ENCODE results near the gene BCL2A1. TPM values are rescaled to one million over a fixed set of nuclear protein-coding genes. Genes with fewer than 3 reads are reported as not detected.
"Not testable (repeated sequence)": the region's sequence is repeated elsewhere in the genome, so short reads cannot be mapped to it uniquely, and the experiment has no call there.

Gene BCL2A1
- total RNA-seq, 2 donors from 2014 or later: 1.7 to 1.8 TPM

DNA sequence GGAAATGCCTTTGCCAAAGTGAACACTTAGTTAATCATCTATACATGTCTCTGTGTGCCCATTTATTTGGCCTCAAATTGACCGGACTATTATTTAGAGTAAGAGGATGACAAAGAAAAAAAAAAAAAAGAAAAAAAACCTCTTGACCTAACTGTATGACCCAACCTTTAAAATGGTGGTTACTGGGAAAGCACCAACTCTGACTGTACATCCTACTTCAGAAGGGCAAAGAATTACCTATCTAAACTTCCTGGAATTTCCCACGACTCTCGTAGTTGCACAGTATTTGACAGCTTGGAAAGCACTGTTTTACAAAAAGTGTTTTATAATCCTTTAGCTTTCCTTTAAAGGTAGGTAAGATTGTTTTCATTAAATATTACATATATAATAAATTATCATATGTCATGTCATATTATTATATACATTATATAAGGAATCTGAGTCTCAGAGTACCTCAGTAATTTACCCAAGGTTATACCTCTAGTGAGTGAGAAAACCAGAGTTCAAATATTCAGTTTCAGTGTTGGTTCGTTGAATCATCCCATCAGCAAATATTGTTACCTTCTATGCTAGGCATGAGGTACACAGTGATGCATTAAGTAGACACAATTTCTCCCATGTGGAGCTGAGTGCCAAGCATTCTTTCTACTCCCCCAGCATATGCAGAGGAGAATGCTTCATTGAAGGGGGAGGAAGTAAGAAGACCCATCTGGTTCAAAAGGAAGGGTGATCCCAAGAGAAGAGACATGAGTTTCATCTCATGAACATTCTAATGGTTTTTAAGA is 5.0 kb downstream of the BCL2A1 start:
- intact Hi-C loops (cut with DNase I): no loop called here
- DNase-seq (no peak), ATAC-seq (no peak)

DNA sequence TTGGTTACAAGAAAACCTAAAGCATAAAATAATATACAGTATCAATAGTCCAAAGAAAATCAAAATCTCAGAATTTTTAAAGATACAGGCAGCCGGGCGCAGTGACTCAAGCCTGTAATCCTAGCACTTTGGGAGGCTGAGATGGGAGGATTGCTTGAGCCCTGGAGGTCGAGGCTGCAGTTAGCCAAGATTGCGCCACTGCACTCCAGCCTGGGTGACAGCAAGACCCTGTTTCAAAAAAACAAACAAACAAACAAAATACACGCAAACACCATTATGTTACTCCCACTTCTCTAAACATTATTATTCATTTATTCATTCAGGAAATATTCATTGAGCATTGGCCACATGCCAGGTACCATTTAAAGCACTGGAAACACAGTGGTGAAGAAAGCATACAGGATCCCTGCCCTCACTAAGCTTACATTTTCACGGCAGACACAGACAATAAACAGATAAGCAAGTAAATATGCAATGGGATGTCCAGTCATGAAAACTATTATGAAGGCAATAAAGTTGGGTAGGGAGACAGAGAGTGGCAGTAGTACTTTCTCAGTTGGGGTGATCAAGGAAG is 6.7 kb downstream of the BCL2A1 start:
- intact Hi-C loops (cut with DNase I): no loop called here
- DNase-seq (no peak), ATAC-seq (no peak)

DNA sequence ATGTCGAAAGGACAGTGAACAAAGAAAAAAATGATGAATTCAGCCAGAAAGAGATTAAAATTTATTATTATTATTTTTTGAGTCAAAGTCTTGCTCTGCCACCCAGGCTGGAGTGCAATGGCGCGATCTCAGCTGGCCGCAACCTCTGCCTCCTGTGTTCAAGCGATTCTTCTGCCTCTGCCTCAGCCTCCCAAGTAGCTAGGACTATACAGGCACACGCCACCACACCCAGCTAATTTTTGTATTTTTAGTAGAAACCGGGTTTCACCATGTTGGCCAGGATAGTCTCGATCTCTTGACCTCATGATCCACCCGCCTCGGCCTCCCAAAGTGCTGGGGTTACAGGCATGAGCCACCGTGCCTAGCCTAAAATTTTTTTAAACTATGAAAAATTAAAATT is 8.1 kb downstream of the BCL2A1 start:
- intact Hi-C loops (cut with DNase I); ATAC-seq; DNase-seq: not testable (repeated sequence)

DNA sequence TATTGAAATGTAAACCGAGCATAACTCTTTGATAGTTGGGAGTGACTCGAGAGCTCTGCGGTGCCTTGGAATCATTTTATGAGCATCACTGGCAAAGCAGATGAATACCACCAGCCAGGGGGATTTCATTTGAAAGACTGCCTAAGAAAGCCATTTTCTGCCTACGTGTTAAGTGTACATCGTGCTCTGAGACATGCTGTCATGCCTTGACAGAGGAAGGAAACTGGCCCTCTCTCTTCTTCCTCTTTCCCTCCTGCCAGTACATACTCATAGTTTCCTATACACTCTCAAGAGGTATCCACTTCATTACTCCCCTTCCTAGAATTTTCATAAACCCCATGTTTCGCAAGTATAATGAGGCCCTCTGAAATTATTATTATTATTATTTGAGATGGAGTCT is 8.8 kb downstream of the BCL2A1 start:
- peak in 1 of 2 donors; percentile 44 for ATAC-seq

DNA sequence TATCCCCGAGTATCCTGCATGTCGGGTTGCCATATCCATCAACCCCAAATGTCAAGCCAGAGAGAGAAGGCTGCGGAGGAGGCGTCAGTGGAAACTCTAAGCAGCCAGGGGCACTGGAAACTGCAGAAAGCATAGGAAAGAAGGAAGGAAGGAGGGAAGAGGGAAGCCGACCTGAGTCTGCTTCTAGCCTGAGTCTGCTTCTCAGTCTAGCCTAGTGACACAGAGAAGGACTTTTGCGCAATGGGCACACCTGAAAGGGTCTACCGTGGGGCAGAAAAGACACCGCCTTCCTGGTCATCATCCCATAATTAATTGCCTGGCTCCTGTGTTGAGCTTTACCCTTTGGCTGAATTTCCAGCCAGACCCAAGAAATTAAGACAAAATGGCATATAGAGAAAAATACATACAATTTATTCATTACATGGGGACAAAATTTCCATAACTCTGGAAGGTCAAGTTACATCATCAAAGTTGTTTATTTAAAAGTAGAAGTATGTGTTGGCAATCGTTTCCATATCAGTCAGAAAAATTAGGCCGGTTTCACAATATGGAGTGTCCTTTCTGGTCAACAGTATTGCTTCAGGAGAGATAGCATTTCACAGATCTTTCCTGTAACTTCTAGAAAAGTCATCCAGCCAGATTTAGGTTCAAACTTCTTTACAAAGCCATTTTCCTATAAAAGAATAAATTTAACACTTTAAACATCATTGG is 10.3 kb downstream of the BCL2A1 start:
- ATAC-seq (no peak), DNase-seq (no peak)
- intact Hi-C loops (cut with DNase I): no loop called here

More for the DNA sequence above, 8.8 kb downstream of the BCL2A1 start:
- intact Hi-C loops (cut with DNase I): no loop called here
- no peak for DNase-seq

DNA sequence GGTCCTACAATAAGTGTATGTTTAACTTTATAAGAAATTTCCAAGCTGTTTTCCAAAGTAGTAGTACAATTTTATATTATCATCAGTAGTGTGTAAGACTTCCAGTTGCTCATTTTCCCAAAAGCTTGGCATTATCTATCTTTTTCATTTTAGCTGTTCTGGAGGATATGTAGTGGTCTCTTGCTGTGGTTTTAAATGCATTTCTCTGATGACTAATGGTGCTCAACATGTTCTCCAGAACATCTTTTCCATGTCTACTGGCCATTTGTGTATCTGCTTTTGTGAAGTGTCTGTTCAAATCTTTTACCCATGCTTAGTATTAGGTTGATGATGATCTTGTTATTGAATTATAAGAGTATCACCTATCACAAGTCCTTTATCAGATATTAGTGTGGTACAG is 13.3 kb downstream of the BCL2A1 start:
- no peak for ATAC-seq
- DNase-seq: no peak
- intact Hi-C loops (cut with DNase I): no loop called here

DNA sequence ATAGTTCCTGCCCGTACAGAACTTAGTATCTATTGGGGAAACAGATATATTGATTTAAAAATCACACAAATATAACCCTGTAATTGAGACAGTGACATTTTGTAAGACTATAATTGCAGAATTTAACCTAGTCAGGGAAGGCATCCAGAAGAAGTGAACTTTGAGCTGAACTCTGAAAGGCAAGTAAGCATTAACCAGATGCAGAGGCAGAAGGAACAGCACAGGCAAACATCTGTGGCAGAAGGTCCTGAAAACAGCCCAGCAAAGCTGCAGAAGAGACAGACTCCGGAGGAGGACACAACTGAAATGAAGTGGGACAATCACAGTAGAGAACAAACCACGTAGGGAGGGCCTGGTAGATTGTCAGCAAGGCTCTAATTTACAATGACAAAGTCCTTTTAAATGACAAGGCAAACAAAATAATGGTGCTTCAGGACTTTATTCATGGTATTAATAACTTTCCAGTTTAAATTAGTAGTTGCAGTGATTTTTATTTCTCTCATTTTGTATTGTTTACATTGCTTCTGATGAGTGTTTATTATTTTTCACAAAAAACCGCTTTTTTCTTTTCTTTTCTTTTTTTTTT is 14.5 kb downstream of the BCL2A1 start:
- ATAC-seq: no peak
- no peak for DNase-seq
- intact Hi-C loops (cut with DNase I): no loop called here

DNA sequence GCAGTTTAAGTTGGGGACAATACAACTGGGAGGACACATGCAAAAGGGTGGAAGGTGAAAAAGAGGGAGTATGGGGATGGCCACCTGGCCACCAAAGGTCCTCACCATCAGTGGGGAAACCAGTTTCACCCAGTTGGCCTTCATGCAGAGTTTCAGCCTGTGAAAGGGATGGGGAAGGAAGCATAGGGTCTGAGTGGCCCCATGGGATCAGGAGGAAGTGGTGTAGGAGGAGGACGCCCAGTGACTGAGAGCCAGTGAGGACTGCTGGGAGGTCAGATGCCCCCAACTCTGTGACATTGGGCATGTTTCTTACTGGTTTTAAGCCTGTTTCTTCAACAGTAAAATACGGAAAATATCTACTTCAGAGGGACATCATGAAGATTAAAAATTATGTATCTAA is 16.3 kb downstream of the BCL2A1 start:
- intact Hi-C loops (cut with DNase I): no loop called here
- DNase-seq (no peak), ATAC-seq (peak in 1 of 2 donors; percentile 54)

DNA sequence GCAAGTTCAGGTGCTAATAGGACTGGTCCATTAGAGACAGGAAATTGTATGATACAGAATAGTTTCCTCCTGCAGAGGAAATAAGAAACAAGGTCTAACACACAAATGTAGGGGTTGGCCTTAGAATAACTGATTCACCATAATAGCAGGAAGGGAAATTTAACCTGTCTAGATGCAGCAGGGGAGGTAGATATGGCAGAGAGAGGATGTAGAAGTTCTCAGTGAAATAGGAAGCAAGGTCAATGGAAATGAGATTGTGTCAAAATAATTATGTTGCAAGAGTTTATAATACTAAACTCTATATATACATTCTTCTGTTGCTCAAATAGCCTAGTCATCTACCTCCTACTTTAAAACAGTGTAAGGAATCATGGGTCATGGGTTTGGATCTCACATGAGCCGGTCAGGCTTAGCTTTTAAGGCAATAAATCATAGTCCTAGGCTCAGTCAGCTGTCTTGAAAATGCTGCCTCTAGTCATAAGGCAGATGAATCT is 17.0 kb downstream of the BCL2A1 start:
- DNase-seq: no peak

DNA sequence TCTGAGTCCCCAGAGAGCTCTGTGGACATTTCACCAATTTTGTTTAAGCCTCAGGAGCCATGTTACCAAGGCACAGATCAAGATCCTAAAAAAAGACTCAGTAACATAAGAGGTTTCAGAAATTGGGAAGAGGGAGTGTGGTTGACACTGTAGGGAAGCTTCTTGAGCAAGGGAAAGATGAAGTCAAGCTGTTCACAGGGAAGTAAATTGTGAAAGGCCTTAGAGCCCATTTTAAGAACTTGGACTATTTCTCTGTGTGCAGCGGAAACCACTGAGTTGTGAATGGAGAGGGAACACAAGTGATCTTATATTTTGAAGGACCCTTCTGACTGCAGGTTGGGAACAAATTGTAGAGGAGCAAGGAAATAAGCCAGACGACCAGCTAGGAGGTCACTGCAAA is 18.7 kb downstream of the BCL2A1 start:
- no peak for ATAC-seq
- DNase-seq: no peak
- intact Hi-C loops (cut with DNase I): no loop called here

More for the DNA sequence above, 17.0 kb downstream of the BCL2A1 start:
- ATAC-seq: no peak
- intact Hi-C loops (cut with DNase I): no loop called here

DNA sequence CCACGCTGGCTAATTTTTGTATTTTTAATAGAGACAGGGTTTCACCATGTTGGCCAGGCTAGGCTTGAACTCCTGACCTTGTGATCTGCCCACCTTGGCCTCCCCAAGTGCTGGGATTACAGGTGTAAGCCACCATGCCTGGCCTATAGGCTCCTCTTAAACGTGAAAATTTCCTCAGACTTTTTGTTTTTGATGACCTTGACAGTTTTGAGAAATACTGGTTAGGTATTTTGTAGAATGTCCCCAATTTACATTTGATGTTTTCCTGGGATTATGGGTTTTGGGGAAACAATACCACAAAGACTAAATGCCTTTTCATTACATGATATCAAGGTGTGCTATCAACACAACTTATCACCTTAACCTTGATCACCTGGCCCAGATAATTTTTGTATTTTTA is 20.7 kb downstream of the BCL2A1 start:
- DNase-seq: no peak
- ATAC-seq: no peak

DNA sequence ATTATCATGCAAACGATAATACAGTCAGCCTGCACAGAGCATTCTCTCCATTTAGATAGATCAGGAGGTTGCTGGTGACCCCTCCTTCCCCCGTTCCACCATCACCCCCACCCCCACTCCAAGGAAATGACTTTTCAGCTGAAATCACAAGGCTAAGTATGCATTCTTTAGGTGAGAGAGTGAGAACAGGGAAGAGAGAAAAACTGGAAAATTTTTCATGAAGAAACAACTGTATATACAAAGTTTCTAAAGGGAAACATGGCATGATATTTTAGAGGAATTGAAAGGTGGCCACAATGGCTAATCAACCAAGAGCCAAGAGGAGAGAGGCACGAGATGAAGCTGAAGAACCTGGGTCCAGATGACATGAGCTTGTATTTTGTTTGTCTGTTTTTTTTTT is 22.2 kb downstream of the BCL2A1 start:
- no peak for DNase-seq
- no peak for ATAC-seq
- intact Hi-C loops (cut with DNase I): no loop called here

More for the DNA sequence above, 20.7 kb downstream of the BCL2A1 start:
- intact Hi-C loops (cut with DNase I): no loop called here

DNA sequence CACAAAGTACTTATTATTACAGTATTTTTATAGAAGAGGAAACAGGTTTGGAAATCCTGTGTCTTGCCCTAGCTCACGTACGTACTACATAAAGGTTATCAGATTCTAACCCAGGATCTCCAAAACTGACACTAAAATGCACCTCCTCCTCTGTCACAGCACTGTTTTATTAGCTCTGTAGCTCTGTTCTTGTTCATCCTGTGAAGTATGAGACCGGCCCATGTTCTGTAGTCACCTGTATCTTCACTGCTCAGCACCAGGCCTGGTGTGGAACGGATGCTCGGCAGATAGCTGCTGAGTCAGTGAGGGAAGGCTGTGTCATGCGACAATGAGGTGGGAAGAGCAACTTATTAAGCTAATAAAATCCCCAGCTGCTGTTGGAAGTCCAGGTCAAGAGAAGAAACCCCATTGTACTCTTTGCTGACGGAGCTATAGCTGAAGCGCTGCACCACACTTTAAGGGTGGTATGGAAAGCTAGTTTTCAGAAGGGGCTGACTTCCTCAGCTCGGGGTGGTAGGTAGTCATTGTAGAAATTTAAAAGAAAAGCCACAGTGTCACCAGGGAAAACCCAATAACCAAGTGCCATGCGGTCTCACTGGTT is 22.8 kb downstream of the BCL2A1 start:
- ATAC-seq (no peak), DNase-seq (no peak)
- intact Hi-C loops (cut with DNase I): no loop called here

DNA sequence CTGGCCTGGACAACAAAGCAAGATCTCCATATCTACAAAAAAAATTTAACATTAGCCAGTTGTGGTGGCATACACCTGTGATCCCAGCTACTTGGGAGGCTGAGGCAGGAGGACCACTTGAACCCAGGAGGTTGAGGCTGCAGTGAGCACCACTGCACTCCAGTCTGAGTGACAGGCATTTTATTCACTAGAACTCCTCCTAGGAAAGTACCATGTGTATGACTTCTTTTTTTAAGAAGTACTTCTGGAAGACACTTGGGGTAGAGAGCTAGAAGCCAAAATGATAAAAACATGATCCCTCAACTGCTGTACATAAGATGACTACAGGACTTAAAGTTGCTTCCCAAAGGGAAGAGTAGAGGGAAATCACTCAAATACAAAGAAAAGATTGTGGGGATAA is 24.0 kb downstream of the BCL2A1 start:
- no peak for ATAC-seq
- intact Hi-C loops (cut with DNase I): no loop called here
- DNase-seq: no peak

DNA sequence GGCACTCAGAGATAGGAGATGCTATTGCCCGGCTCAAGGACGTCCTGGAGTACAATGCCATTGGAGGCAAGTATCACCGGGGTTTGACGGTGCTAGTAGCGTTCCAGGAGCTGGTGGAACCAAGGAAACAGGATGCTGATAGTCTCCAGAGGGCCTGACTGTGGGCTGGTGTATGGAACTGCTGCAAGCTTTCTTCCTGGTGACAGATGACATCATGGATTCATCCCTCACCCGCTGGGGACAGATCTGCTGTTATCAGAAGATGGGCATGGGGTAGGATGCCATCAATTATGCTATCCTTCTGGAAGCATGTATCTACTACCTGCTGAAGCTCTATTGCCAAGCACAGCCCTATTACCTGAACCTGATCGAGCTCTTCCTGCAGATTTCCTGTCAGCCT is 26.4 kb downstream of the BCL2A1 start:
- intact Hi-C loops (cut with DNase I): no loop called here
- ATAC-seq (no peak), DNase-seq (no peak)

DNA sequence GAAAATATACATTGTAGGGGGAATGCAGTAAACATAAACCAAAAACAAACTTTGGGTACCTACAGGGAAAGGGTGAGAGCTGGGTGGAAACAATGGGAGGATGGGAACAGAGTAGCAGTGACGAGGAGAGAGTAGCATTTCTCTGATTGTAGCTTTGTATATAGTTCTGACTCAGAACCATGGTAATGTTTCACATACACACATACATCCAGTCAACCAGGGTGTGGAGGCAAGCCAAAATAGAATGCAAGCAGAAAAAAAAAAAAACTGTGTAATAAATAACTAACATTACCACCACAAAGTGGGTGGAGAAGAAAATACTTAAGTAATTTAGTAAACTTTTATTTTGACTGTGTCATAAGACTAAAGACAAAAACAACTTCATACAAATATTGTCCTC is 27.2 kb downstream of the BCL2A1 start:
- intact Hi-C loops (cut with DNase I): no loop called here
- DNase-seq: no peak
- no peak for ATAC-seq

DNA sequence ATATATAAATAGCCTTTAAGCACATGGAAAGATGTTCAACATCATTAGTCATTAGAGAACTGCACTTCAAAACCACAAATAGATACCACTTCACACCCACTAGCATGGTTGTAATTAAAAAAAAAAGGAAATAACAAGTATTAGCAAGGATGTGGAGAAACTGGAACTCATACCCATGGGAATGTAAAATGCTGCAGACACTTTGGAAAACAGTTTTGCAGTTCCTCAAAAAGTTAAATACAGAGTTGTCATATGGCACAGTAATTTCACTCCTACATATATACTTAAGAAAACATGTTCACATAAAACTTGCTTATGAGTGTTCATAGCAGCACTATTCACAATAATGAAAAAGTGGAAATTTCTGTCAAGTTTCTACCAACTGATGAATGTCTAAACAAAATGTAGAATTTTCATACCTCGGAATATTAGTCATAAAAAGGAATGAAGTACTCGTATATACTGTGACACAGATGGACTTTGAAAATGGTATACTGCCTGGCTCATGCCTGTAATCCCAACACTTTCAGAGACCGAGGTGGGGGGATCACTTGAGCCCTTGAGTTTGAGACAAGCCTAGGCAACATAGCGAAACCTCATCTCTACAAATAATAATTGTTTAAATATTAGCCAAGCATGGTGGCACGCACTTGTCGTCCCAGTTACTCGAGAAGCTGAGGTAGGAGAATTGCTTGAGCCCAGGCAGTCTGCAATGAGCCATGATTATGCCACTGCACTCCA is 28.1 kb downstream of the BCL2A1 start:
- no peak for ATAC-seq
- DNase-seq: no peak
- intact Hi-C loops (cut with DNase I): no loop called here

DNA sequence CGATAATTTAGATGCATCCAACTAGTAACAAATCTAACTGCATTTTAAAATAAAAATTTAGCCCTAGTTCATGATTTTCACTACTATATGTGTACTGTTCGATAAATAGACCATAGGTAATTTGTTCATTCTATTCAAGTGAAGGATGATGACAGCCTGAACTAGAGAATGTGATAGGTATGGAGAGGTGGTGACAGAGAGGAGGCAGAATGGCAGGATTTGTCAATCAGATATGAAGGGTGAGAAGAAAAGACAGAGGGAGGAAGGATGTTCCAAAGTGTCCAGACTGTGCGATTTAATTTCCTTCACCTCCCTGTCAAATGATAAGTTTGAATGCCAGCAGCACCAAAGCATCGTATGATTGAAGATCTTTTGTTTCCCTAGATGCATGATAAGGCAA is 31.6 kb downstream of the BCL2A1 start:
- intact Hi-C loops (cut with DNase I): no loop called here

DNA sequence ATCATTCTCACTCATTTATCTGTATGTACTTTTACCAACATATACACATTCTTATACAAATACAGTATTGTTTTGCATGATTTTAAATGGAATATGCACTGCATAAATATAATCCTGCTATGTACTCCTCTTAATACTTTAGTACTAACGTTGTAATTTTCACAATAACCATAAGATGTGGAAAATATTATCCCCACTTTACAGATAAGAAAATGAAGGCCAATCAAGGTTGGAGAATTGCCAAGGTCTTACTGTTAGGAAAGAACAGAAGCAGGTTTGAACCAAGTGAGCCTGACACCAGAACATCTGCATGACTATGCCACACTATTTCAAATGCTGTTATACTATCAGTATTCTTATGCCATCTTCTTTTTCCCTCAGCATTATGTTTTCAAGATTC is 32.9 kb downstream of the BCL2A1 start:
- no peak for ATAC-seq
- no peak for DNase-seq
- intact Hi-C loops (cut with DNase I): no loop called here

More for the DNA sequence above, 31.6 kb downstream of the BCL2A1 start:
- DNase-seq: no peak
- no peak for ATAC-seq
